K562 (cell line): Measurements from ENCODE around the gene NCCRP1. TPM values are rescaled to one million over a fixed set of nuclear protein-coding genes. Genes with fewer than 3 reads are reported as not detected.

ENCODE experiments used
- BHLHE40 ChIP-seq: IDR thresholded peaks from 2 replicates; pipeline ENCODE4 v1.6.1; 2011; ENCODE audit warnings: low read length, improper control_type of control experiment
- CBX3 ChIP-seq, 2 experiments: IDR thresholded peaks; 1 replicate in 1 of 2; 2 replicates in 1 of 2; pipeline ENCODE4 v1.6.1; 2012; ENCODE audit warnings: inconsistent platforms in 2 of 2, low read length in 2 of 2, borderline replicate concordance in 1 of 2, control low read depth in 1 of 2
- ETV6 ChIP-seq, 3 experiments: fragments of 150-350 bp in 1 of 3; sonication (generic) in 1 of 3; formaldehyde crosslinking in 1 of 3; IDR thresholded peaks; 2 replicates each; pipeline versions ENCODE4 v1.6.1 to v1.8.0; 2014 to 2022; ENCODE audit warnings: borderline replicate concordance in 2 of 3, low read depth in 2 of 3, antibody characterized with exemption in 1 of 3, low read length in 1 of 3, mild to moderate bottlenecking in 1 of 3, missing genetic modification reagents in 1 of 3
- IFI16 ChIP-seq: fragments of 250-450 bp; sonication (Bioruptor Pico); IDR thresholded peaks from 2 replicates; pipeline ENCODE4 v2.1.2; 2022; ENCODE audit warnings: mild to moderate bottlenecking, inconsistent platforms
- JUND ChIP-seq, 2 experiments: IDR thresholded peaks; 2 replicates in 1 of 2; 3 replicates in 1 of 2; pipeline ENCODE4 v1.6.1; 2011; ENCODE audit warnings: borderline replicate concordance in 2 of 2, low read depth in 2 of 2, low read length in 2 of 2, improper control_type of control experiment in 1 of 2, missing biosample characterization in 1 of 2, missing genetic modification characterization in 1 of 2, missing genetic modification reagents in 1 of 2
- NCOR1 ChIP-seq: fragments of 450-650 bp; IDR thresholded peaks from 2 replicates; pipeline ENCODE4 v1.6.1; 2016; ENCODE audit warnings: mild to moderate bottlenecking, moderate library complexity
- NFATC3 ChIP-seq: fragments of 450-650 bp; IDR thresholded peaks from 2 replicates; pipeline ENCODE4 v1.6.1; 2017; ENCODE audit warnings: mild to moderate bottlenecking
- NFE2 ChIP-seq: IDR thresholded peaks from 2 replicates; pipeline ENCODE4 v1.6.1; 2014; ENCODE audit warnings: antibody characterized with exemption, low read depth
- NR2F6 ChIP-seq: fragments of 450-650 bp; formaldehyde crosslinking; IDR thresholded peaks from 2 replicates; pipeline ENCODE4 v1.4.0; 2020; ENCODE audit warnings: mild to moderate bottlenecking
- RAD21 ChIP-seq, 2 experiments: fragments of 250-450 bp in 1 of 2; fragments of 450-650 bp in 1 of 2; sonication (Bioruptor Pico) in 1 of 2; formaldehyde crosslinking in 1 of 2; IDR thresholded peaks in 1 of 2; conservative IDR thresholded peaks in 1 of 2; 2 replicates each; pipeline versions ENCODE4 v1.4.0 to v1.8.0; 2020 to 2022; ENCODE audit warnings: mild to moderate bottlenecking in 2 of 2, moderate library complexity in 1 of 2
- SREBF1 ChIP-seq: fragments of 150-350 bp; IDR thresholded peaks from 2 replicates; pipeline ENCODE4 v1.6.1; 2014; ENCODE audit warnings: antibody characterized with exemption, low read depth, low read length, borderline replicate concordance
- TARDBP ChIP-seq: fragments of 450-650 bp; IDR thresholded peaks from 2 replicates; pipeline ENCODE4 v1.6.1; 2016
- TRIM28 ChIP-seq: fragments of 450-650 bp; IDR thresholded peaks from 2 replicates; pipeline ENCODE4 v1.6.1; 2017
- ZNF324 ChIP-seq: fragments of 250-450 bp; sonication (Bioruptor Pico); IDR thresholded peaks from 2 replicates; pipeline ENCODE4 v1.4.0; 2020; ENCODE audit warnings: mild to moderate bottlenecking
- ZNF644 ChIP-seq: fragments of 200-800 bp; sonication (Bioruptor generic); IDR thresholded peaks from 2 replicates; pipeline ENCODE4 v1.6.1; 2016; ENCODE audit warnings: low read depth, missing genetic modification characterization, missing compliant biosample characterization
- polyA plus RNA-seq, 8 experiments: library from polyadenylated mRNA; depleted of rRNA in 4 of 8; stranded (reverse) in 5 of 8; unstranded in 3 of 8; fragments of >200 nt; fragmentation: Nextera tagmentation in 2 of 8; fragmentation: Illumina TruSeq in 1 of 8; extraction: Ambion mirVana in 2 of 8; extraction: Trizol in 1 of 8; gene quantifications; 2 replicates each; pipeline versions ENCODE4 v1.2.1 to v1.2.3, GENCODE V29; 2011 to 2014; ENCODE audit warnings: inconsistent platforms in 1 of 8, missing spikeins in 1 of 8
- total RNA-seq, 7 experiments: library from RNA; depleted of rRNA in 6 of 7; stranded (reverse); fragments of >200 nt in 6 of 7; fragmentation: Illumina TruSeq in 2 of 7; extraction: Trizol in 2 of 7; gene quantifications; 2 replicates each; pipeline versions ENCODE4 v1.2.1 to v1.2.3, GENCODE V29; 2011 to 2021; ENCODE audit warnings: low replicate concordance in 1 of 7
- TF ChIP-seq, protein P1 (sequence below): sonication (generic); IDR thresholded peaks from 2 replicates; pipeline ENCODE4 v1.6.1; 2016
- TF ChIP-seq, protein P2 (sequence below): IDR thresholded peaks from 2 replicates; pipeline ENCODE4 v1.6.1; 2011; ENCODE audit not compliant: insufficient read length; ENCODE audit errors: extremely low read depth
- TF ChIP-seq, protein P3 (sequence below): fragments of 450-650 bp; IDR thresholded peaks from 2 replicates; pipeline ENCODE4 v1.7.1; 2018; ENCODE audit warnings: mild to moderate bottlenecking, low read depth; ENCODE audit not compliant: partially characterized antibody

The NCCRP1 gene
- total and polyA plus RNA-seq, 9 of the 15 experiments (the other 6 are each of a cell fraction or from before 2014, with no cell fraction given), result 0.05 TPM; not detected in 8

DNA sequence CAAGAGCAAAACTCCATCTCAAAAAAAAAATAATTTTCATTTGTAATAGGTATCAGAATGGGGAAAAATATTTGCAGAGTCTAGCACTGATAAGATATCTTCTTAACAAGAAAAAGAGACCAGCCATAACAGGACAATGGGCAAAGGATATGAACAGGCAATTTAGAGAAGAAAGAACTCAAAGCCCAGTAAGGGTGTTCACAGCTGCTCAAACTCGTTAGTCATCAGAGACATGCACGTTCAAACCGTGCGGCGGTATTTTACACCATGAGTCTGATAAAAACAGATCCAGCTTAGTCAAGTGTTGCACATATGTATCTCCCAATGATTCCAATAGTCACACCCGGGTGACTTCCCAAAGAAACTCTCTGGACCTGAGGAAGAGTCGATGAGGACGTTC, 13.7 kb upstream of the NCCRP1 start (continued):
- TF ChIP-seq NFE2, result 0 out of 2 replicates have a peak, but pooled peaks have one; percentile 3
- TF ChIP-seq, protein P1, sequence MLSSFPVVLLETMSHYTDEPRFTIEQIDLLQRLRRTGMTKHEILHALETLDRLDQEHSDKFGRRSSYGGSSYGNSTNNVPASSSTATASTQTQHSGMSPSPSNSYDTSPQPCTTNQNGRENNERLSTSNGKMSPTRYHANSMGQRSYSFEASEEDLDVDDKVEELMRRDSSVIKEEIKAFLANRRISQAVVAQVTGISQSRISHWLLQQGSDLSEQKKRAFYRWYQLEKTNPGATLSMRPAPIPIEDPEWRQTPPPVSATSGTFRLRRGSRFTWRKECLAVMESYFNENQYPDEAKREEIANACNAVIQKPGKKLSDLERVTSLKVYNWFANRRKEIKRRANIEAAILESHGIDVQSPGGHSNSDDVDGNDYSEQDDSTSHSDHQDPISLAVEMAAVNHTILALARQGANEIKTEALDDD, result peak; percentile 39; the same call in 1 of the 2 replicates
- no peak for TF ChIP-seq IFI16
- TF ChIP-seq, protein P2, sequence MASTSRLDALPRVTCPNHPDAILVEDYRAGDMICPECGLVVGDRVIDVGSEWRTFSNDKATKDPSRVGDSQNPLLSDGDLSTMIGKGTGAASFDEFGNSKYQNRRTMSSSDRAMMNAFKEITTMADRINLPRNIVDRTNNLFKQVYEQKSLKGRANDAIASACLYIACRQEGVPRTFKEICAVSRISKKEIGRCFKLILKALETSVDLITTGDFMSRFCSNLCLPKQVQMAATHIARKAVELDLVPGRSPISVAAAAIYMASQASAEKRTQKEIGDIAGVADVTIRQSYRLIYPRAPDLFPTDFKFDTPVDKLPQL, result no peak
- TF ChIP-seq JUND (IDR thresholded peaks at IDR 0.05; ENCODE audit: borderline replicate concordance, low read depth, low read length), result peak; percentile 36; the same call in 1 of the 2 replicates
- no peak for TF ChIP-seq JUND (tag; IDR thresholded peaks at IDR 0.05; ENCODE audit: borderline replicate concordance, low read depth, low read length)
- no peak for TF ChIP-seq ZNF644 (tag)
- no peak for TF ChIP-seq NCOR1
- TF ChIP-seq TARDBP, result no peak
- no peak for TF ChIP-seq SREBF1
- no peak for TF ChIP-seq ZNF324
- TF ChIP-seq, protein P3, sequence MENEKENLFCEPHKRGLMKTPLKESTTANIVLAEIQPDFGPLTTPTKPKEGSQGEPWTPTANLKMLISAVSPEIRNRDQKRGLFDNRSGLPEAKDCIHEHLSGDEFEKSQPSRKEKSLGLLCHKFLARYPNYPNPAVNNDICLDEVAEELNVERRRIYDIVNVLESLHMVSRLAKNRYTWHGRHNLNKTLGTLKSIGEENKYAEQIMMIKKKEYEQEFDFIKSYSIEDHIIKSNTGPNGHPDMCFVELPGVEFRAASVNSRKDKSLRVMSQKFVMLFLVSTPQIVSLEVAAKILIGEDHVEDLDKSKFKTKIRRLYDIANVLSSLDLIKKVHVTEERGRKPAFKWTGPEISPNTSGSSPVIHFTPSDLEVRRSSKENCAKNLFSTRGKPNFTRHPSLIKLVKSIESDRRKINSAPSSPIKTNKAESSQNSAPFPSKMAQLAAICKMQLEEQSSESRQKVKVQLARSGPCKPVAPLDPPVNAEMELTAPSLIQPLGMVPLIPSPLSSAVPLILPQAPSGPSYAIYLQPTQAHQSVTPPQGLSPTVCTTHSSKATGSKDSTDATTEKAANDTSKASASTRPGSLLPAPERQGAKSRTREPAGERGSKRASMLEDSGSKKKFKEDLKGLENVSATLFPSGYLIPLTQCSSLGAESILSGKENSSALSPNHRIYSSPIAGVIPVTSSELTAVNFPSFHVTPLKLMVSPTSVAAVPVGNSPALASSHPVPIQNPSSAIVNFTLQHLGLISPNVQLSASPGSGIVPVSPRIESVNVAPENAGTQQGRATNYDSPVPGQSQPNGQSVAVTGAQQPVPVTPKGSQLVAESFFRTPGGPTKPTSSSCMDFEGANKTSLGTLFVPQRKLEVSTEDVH, result no peak
- no peak for TF ChIP-seq NFATC3
- no peak for TF ChIP-seq ETV6 (IDR thresholded peaks at IDR 0.05; ENCODE audit: borderline replicate concordance in 1 of 2, low read depth in 2 of 2, low read length in 1 of 2)
- TF ChIP-seq ETV6 (CRISPR knock-in tag; IDR thresholded peaks at IDR 0.05; ENCODE audit: borderline replicate concordance), result no peak
- peak; percentile 71; the same call in 1 of the 2 replicates for TF ChIP-seq TRIM28
- no peak for TF ChIP-seq RAD21 (CRISPR knock-in tag; conservative IDR thresholded peaks at IDR 0.05 in 1 of 2, IDR thresholded peaks at IDR 0.05 in 1 of 2)
- peak; percentile 74 for TF ChIP-seq BHLHE40
- TF ChIP-seq CBX3 (IDR thresholded peaks at IDR 0.05; ENCODE audit: borderline replicate concordance in 1 of 2, low read length in 2 of 2), result peak in 1 of 2 experiments; percentile 70; a peak in 1 of 3 replicates
- TF ChIP-seq NR2F6 (CRISPR knock-in tag), result no peak
